ENCODE results near the gene BEND2. TPM values are rescaled to one million over a fixed set of nuclear protein-coding genes. Genes with fewer than 3 reads are reported as not detected.

The BEND2 gene
- polyA plus RNA-seq, 1 of the 3 experiments (the other 2 are of a cell fraction) = not detected

DNA sequence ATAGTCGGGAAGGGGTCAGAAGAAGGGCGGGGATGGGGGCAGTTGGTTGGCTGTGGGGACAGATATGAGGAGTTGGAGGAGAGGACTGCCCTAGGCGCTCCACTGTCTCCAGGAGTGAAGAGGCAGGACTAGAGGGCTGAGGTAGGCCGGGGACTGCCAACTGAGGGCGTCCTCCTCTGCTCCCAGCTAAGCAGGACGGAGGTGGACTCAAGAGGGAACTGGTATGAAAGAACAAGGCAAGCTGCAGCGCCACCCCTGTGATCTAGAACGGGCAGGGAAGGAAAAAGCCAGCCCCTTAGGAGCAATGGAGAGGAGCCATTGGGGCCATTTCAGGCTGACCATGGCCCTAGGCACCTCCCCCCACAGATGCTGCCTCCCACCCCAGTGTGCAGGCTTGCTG is 14.0 kb downstream of the BEND2 start:
- TF ChIP-seq NRF1 (IDR thresholded peaks at IDR 0.05; ENCODE audit: low read depth, low read length) (no peak), RAD21 (IDR thresholded peaks at IDR 0.05; ENCODE audit: low read length) (no peak), FOXJ3 (CRISPR knock-in tag; IDR thresholded peaks at IDR 0.05) (no peak), RCOR1 (IDR thresholded peaks at IDR 0.05; ENCODE audit: low read length) (no peak), TCF12 (IDR thresholded peaks at IDR 0.05) (no peak), SIN3A (IDR thresholded peaks at IDR 0.05; ENCODE audit: borderline replicate concordance, low read depth, low read length) (no peak), IRF3 (IDR thresholded peaks at IDR 0.05; ENCODE audit: low read depth, low read length) (no peak), SMC3 (IDR thresholded peaks at IDR 0.05; ENCODE audit: low read depth, low read length) (no peak)
- TF ChIP-seq, protein P1, sequence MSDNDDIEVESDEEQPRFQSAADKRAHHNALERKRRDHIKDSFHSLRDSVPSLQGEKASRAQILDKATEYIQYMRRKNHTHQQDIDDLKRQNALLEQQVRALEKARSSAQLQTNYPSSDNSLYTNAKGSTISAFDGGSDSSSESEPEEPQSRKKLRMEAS (IDR thresholded peaks at IDR 0.05; ENCODE audit: low read depth) = no peak
- no peaks in the 10 kb centered on the region for H3F3A ChIP-seq (replicated peaks; ENCODE audit: insufficient read depth)
- no peak overlapping the region for H3K9ac ChIP-seq
- ChIA-PET CTCF (interaction anchor here (0.9 to 1.0 kb wide), 3 partner anchors 10 to 1127 kb away, joined by 3 read pairs; no protein-coding TSS in a partner anchor), POLR2A (no interaction called here)
- no peaks in the 10 kb centered on the region for H3K4me1 ChIP-seq (ENCODE audit: control insufficient read depth in 1 of 2, insufficient read depth in 2 of 2, low read depth in 1 of 2, low read length in 1 of 2)
- H3K4me3 ChIP-seq (ENCODE audit: low read depth in 2 of 2, low read length in 1 of 2) = no peak overlapping the region
- no peak overlapping the region for H2AFZ ChIP-seq (ENCODE audit: low read depth)
- no peaks in the 10 kb centered on the region for H4K20me1 ChIP-seq (ENCODE audit: insufficient read depth)
- 31% methylated on average over 8 of the region's 8 CpGs for WGBS (ENCODE audit: low lambda C conversion rate)
- H3K79me2 ChIP-seq (ENCODE audit: insufficient read depth) = no peaks in the 10 kb centered on the region
- no peaks in the 10 kb centered on the region for H3K9me2 ChIP-seq
- no peaks in the 10 kb centered on the region for H3K9me3 ChIP-seq
- H3K4me2 ChIP-seq = no peak overlapping the region
- H3K36me3 ChIP-seq (replicated peaks in 1 of 2; ENCODE audit: control insufficient read depth in 1 of 2, insufficient read depth in 2 of 2, low read length in 1 of 2) = no peaks in the 10 kb centered on the region
- DNase-seq = no peak
- H3K27ac ChIP-seq (ENCODE audit: low read depth in 2 of 2, low read length in 1 of 2) = no peak overlapping the region
- no peaks in the 10 kb centered on the region; the same call in 1 of the 2 replicates for H3K27me3 ChIP-seq (ENCODE audit: insufficient read depth)

- Histone ChIP-seq H3K9ac (no peak overlapping the region), H3K4me3 (ENCODE audit: low read depth in 2 of 2, low read length in 1 of 2) (no peak overlapping the region), H3K36me3 (replicated peaks in 1 of 2; ENCODE audit: control insufficient read depth in 1 of 2, insufficient read depth in 2 of 2, low read length in 1 of 2) (no peaks in the 10 kb centered on the region), H4K20me1 (ENCODE audit: insufficient read depth) (no peaks in the 10 kb centered on the region), H3K27ac (ENCODE audit: low read depth in 2 of 2, low read length in 1 of 2) (no peak overlapping the region), H3K9me3 (no peaks in the 10 kb centered on the region), H3F3A (replicated peaks; ENCODE audit: insufficient read depth) (no peaks in the 10 kb centered on the region), H2AFZ (ENCODE audit: low read depth) (no peak overlapping the region), H3K9me2 (no peaks in the 10 kb centered on the region), H3K79me2 (ENCODE audit: insufficient read depth) (no peaks in the 10 kb centered on the region), H3K4me1 (ENCODE audit: control insufficient read depth in 1 of 2, insufficient read depth in 2 of 2, low read depth in 1 of 2, low read length in 1 of 2) (no peaks in the 10 kb centered on the region), H3K27me3 (ENCODE audit: insufficient read depth) (no peaks in the 10 kb centered on the region; the same call in 1 of the 2 replicates), H3K4me2 (no peak overlapping the region)
- POLR2A ChIA-PET = no interaction called here
- TF ChIP-seq, protein P2, sequence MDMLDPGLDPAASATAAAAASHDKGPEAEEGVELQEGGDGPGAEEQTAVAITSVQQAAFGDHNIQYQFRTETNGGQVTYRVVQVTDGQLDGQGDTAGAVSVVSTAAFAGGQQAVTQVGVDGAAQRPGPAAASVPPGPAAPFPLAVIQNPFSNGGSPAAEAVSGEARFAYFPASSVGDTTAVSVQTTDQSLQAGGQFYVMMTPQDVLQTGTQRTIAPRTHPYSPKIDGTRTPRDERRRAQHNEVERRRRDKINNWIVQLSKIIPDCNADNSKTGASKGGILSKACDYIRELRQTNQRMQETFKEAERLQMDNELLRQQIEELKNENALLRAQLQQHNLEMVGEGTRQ (IDR thresholded peaks at IDR 0.05; ENCODE audit: borderline replicate concordance, low read depth, low read length) = no peak
- no peak for TF ChIP-seq GATA2 (CRISPR knock-in tag; IDR thresholded peaks at IDR 0.05)
- DNase-seq = no peak
- WGBS (ENCODE audit: low lambda C conversion rate) = 42% methylated on average over 5 of the region's 5 CpGs
- CTCF ChIA-PET = no interaction called here
Measured at GRCh38 chrX:18203631-18204030, 17.1 kb downstream of the BEND2 start.

Measured in SK-N-SH (cell line).